ENCODE data around the gene DEF6. TPM values are rescaled to one million over a fixed set of nuclear protein-coding genes. Genes with fewer than 3 reads are reported as not detected.
"Not testable (repeated sequence)": the region's sequence is repeated elsewhere in the genome, so short reads cannot be mapped to it uniquely, and the experiment has no call there.

DEF6 gene
- total RNA-seq, 2 experiments from 2014 or later = 153 to 194 TPM

DNA sequence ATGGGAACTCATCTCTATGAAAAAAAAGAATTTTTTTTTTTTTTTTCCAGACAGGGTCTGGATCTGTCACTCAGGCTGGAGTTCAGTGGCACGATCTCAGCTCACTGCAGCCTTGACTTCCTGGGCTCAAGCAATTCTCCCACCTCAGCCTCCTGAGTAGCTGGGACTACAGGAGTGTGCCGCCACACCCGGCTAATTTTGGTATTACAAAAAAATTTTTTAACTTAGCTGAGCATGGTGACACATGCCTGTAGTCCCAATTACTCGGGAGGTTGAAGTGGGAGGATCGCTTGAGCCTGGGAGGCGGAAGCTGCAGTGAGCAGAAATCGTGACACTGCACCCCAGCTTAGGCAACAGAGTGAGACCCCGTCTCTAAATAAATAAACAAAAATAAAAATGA lies 7.5 kb downstream of the DEF6 start:
- H3K9me3 Mint-ChIP-seq (ENCODE audit: low read depth) = no peaks in the 10 kb centered on the region
- H3K4me1 Mint-ChIP-seq = peaks cover 74% of the 10 kb centered on the region
- H3K27me3 Mint-ChIP-seq = no peaks in the 10 kb centered on the region
- no peak overlapping the region for H3K27ac Mint-ChIP-seq
- peaks cover 44% of the 10 kb centered on the region for H3K36me3 Mint-ChIP-seq
- CTCF ChIA-PET = interaction anchor here (0.6 to 2.4 kb wide), 6 partner anchors 8 to 1040 kb away, joined by 3 to 6 read pairs (median 3); partner anchors contain the start of gene DEF6
- H3K4me3 Mint-ChIP-seq = no peak overlapping the region
- DNase-seq (no peak), ATAC-seq (no peak)

DNA sequence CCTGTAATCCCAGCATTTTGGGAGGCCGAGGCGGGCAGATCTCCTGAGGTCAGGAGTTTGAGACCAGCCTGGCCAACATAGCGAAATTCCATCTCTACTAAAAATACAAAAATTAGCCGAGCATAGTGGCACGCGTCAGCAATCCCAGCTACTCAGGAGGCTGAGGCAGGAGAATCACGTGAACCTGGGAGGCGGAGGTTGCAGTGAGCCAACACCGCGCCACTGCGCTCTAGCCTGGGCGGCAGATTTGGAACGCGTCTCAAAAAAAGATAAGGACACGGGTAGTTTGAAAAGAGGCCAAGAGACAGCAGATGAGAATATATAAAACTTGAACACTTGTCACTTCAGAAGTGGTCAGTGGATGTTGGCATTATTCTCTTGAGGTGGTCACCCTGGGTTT lies 9.5 kb downstream of the DEF6 start:
- H3K27me3 Mint-ChIP-seq; DNase-seq; CTCF ChIA-PET; ATAC-seq; H3K4me3 Mint-ChIP-seq; H3K9me3 Mint-ChIP-seq (ENCODE audit: low read depth): not testable (repeated sequence)
- H3K36me3 Mint-ChIP-seq = peaks cover 48% of the 10 kb centered on the region
- peaks cover 74% of the 10 kb centered on the region for H3K4me1 Mint-ChIP-seq
- peak overlapping the region; percentile 55 for H3K27ac Mint-ChIP-seq

DNA sequence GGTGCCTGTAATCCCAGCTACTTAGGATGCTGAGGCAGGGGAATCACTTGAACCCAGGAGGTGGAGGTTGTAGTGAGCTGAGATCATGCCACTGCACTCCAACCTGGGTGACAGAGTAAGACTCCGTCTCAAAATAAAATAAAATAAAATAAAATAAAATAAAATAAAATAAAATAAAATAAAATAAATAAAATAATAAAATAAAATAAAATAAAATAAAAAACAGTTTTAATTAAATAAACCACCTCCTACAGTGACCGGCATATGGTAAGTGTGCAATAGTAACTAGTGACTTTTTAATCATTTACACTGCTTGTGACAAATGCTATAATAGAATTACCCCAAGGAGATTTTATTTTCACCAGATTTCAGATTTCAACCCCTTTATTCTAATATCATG lies 10.9 kb downstream of the DEF6 start:
- H3K36me3 Mint-ChIP-seq = peaks cover 53% of the 10 kb centered on the region
- CTCF ChIA-PET = interaction anchor here (1.1 to 5.3 kb wide), 4 partner anchors 10 to 33 kb away, joined by 3 to 69 read pairs (median 6); partner anchors contain the start of genes DEF6 and PPARD
- H3K27ac Mint-ChIP-seq = peak overlapping the region; percentile 80
- not testable (repeated sequence) for DNase-seq; H3K9me3 Mint-ChIP-seq (ENCODE audit: low read depth); H3K4me3 Mint-ChIP-seq; ATAC-seq; H3K27me3 Mint-ChIP-seq
- peaks cover 72% of the 10 kb centered on the region for H3K4me1 Mint-ChIP-seq

DNA sequence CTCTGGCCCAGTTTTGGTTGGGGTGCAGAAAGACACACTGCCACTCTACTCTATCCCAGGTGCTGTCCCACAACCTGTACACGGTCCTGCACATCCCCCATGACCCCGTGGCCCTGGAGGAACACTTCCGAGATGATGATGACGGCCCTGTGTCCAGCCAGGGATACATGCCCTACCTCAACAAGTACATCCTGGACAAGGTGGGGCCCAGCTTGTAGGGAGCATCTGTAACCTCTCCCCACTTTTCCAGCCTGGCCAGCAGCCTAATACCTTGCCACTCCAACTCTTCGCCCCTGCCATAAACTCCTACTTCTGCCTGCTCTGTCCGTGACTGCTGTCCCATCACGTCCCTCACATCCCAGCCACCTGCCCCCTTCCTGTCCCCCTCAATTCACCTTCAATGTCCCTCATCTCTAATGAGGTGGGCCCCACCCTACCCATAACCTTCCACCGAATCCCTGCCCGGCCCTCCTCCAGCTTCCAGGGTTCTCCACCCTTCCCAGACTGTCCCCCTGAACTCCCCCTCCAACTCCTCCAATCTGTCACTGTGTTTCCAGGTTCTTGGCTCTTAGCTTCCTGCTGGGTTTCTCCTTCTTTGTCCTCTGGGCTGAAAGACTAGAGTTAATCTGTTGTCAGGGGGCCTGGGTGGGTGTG lies 12.1 kb downstream of the DEF6 start:
- no peak for ATAC-seq
- DNase-seq = no peak
- CTCF ChIA-PET = interaction anchor here (0.6 to 5.3 kb wide), 7 partner anchors 11 to 353 kb away, joined by 3 to 69 read pairs (median 5); partner anchors contain the start of genes DEF6 and PPARD
- Mint-ChIP-seq H3K9me3 (ENCODE audit: low read depth) (no peaks in the 10 kb centered on the region), H3K36me3 (peaks cover 55% of the 10 kb centered on the region), H3K4me1 (peaks cover 70% of the 10 kb centered on the region), H3K4me3 (peak overlapping the region; percentile 62), H3K27me3 (no peaks in the 10 kb centered on the region), H3K27ac (peak overlapping the region; percentile 97)

DNA sequence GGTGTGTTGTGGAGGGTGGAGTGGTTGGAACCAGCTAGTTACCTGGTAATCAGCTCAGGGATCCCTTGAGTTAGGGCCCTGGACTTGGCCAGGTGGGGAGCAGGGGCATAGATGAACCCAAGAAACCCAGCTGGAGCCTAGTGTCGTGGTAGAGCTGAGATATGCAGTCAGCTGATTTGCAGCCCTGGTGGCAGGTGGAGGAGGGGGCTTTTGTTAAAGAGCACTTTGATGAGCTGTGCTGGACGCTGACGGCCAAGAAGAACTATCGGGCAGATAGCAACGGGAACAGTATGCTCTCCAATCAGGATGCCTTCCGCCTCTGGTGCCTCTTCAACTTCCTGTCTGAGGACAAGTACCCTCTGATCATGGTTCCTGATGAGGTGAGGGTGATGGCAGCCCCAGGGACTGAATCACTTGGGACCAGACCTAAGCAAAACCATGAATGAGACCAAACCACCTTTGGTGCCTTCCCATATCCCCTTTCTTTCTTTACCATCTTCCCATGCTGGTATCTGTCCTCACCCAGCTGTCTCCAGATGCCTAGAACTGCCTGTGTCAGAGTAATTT lies 12.7 kb downstream of the DEF6 start:
- Mint-ChIP-seq H3K4me3 (peak overlapping the region; percentile 62), H3K27ac (peak overlapping the region; percentile 97), H3K9me3 (ENCODE audit: low read depth) (no peaks in the 10 kb centered on the region), H3K36me3 (peaks cover 60% of the 10 kb centered on the region), H3K4me1 (peaks cover 74% of the 10 kb centered on the region), H3K27me3 (no peaks in the 10 kb centered on the region)
- DNase-seq (no peak), ATAC-seq (peak; percentile 32)
- CTCF ChIA-PET = interaction anchor here (0.6 to 5.3 kb wide), 6 partner anchors 7 to 352 kb away, joined by 4 to 69 read pairs (median 7); partner anchors contain the start of gene DEF6

DNA sequence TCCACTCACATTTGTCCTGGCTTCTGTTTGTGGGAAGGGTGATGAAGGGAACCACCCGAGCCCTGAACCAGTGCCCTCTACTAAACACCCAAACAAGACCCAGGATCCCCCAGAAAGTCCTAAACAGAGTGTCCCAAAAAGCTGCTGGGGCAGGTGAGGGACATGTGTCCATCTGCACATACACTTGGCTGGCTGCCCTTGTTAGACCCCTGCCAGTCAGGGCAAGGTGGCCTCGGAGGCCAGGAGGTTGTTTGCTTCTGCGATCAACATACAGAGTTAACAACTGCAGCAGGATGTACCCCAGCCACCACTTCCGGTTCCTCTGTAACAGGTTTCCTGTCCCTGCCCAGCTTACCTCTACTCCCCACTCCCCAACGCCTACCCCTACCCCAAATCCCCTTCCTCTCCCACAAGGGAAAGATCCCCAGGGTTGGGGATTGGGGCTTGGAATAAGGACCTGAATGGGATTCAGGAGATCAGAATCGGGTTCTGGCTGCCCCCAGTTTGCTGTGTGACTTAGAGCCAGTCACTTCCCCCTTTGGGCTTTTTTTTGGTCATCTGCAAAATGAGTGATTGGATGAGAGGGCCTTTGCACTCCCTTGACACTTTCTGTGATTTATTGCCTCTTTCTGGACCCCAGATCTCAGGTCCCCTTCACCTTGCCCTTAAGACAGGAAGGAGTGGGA lies 13.9 kb downstream of the DEF6 start:
- Mint-ChIP-seq H3K27ac (peak overlapping the region; percentile 97), H3K36me3 (peaks cover 66% of the 10 kb centered on the region), H3K27me3 (no peaks in the 10 kb centered on the region), H3K4me1 (peaks cover 75% of the 10 kb centered on the region), H3K9me3 (ENCODE audit: low read depth) (no peaks in the 10 kb centered on the region), H3K4me3 (peak overlapping the region; percentile 62)
- peak; percentile 82 for DNase-seq
- CTCF ChIA-PET = interaction anchor here (1.1 to 5.3 kb wide), 9 partner anchors 9 to 140 kb away, joined by 3 to 69 read pairs (median 5); partner anchors contain the start of genes DEF6, FANCE and PPARD
- ATAC-seq = peak; percentile 88

DNA sequence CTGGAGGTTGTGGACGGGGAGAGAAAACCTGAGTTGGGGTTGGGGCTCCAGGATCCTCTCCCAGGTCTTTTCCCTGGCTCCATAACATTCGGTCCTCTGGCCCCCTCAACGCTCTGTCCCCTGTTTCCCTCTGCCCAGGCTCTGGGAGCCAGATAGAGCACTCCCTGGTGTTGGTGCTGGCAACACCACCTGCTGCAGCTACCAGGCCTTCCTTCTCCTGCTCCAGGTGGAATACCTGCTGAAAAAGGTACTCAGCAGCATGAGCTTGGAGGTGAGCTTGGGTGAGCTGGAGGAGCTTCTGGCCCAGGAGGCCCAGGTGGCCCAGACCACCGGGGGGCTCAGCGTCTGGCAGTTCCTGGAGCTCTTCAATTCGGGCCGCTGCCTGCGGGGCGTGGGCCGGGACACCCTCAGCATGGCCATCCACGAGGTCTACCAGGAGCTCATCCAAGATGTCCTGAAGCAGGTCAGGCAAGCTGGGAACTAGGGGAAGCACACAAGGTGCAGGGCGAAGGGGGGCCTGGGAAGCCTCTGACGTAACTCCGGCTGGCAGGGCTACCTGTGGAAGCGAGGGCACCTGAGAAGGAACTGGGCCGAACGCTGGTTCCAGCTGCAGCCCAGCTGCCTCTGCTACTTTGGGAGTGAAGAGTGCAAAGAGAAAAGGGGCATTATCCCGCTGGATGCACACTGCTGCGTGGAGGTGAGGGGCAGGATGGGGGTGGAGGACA lies 14.6 kb downstream of the DEF6 start:
- H3K9me3 Mint-ChIP-seq (ENCODE audit: low read depth) = no peaks in the 10 kb centered on the region
- H3K4me1 Mint-ChIP-seq = peaks cover 70% of the 10 kb centered on the region

DNA sequence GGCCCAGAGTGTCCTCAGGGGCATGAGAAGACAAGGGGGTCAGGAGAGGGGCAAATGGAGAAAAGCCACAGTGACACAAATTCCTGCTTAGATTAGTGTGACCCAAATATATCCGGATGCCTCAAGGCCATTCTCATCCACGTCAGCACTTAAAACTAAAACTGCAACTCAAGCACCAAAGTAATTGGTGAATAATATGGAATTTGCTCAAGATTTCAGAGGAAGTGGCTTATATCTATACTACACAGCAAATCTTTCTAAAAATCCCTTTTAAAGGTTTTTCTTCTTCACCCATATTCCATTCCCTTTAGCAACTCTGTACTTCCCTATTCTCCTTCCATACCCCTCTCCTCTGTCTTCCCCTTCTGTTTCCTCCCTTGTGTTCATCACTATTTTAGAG lies 15.2 kb downstream of the DEF6 start:
- H3K9me3 Mint-ChIP-seq (ENCODE audit: low read depth) = no peaks in the 10 kb centered on the region
- CTCF ChIA-PET = interaction anchor here (1.4 to 5.3 kb wide), 6 partner anchors 10 to 138 kb away, joined by 3 to 69 read pairs (median 6); partner anchors contain the start of genes DEF6, FANCE and PPARD
- no peak overlapping the region for H3K4me3 Mint-ChIP-seq

More for the DNA sequence above, 14.6 kb downstream of the DEF6 start:
- Mint-ChIP-seq H3K27ac (peak overlapping the region; percentile 97), H3K4me3 (peak overlapping the region; percentile 62), H3K27me3 (no peaks in the 10 kb centered on the region), H3K36me3 (peaks cover 67% of the 10 kb centered on the region)
- DNase-seq (no peak), ATAC-seq (peak; percentile 3)
- CTCF ChIA-PET = interaction anchor here (1.1 to 5.3 kb wide), 8 partner anchors 9 to 139 kb away, joined by 3 to 69 read pairs (median 4); partner anchors contain the start of genes DEF6, FANCE and PPARD

DNA sequence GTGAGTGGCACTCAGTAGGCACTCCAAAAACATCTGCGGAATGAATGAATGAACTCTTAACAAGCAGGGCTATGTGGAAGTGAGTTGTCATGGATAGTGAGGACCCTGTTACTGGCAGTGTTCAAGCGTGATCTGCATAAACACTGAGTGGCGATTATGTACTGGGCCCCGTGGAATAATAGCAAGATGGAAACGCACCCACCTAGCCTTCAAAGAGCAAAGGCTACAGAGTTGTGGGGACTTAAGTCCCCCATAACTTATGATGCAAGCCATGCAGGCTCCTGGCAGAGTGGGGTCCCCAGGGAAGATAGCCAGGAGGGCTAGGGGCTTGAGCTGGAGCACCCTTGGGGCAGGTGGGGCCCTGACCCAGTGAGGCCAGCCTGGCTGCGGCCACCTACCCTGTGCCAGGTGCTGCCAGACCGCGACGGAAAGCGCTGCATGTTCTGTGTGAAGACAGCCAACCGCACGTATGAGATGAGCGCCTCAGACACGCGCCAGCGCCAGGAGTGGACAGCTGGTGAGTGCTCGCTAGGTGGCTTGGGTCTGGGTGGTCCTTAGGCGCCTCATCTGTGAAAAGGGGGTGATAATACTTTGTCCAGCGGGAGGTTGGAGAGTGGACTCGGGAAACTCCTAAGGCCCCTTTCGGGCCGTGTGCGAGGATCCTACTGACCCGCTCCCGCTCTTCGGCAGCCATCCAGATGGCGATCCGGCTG lies 20.0 kb downstream of the DEF6 start:
- peaks cover 27% of the 10 kb centered on the region for H3K4me1 Mint-ChIP-seq
- peaks cover 80% of the 10 kb centered on the region for H3K36me3 Mint-ChIP-seq
- DNase-seq (no peak), ATAC-seq (no peak)
- no peak overlapping the region for H3K4me3 Mint-ChIP-seq
- H3K27me3 Mint-ChIP-seq = no peaks in the 10 kb centered on the region
- CTCF ChIA-PET = interaction anchor here (0.8 to 3.5 kb wide), 5 partner anchors 11 to 132 kb away, joined by 3 to 19 read pairs (median 3); partner anchors contain the start of gene DEF6
- H3K9me3 Mint-ChIP-seq (ENCODE audit: low read depth) = no peaks in the 10 kb centered on the region
- no peak overlapping the region for H3K27ac Mint-ChIP-seq

More for the DNA sequence above, 15.2 kb downstream of the DEF6 start:
- Mint-ChIP-seq H3K36me3 (peaks cover 73% of the 10 kb centered on the region), H3K27ac (peak overlapping the region; percentile 97), H3K27me3 (no peaks in the 10 kb centered on the region), H3K4me1 (peaks cover 69% of the 10 kb centered on the region)
- ATAC-seq (no peak), DNase-seq (no peak)

DNA sequence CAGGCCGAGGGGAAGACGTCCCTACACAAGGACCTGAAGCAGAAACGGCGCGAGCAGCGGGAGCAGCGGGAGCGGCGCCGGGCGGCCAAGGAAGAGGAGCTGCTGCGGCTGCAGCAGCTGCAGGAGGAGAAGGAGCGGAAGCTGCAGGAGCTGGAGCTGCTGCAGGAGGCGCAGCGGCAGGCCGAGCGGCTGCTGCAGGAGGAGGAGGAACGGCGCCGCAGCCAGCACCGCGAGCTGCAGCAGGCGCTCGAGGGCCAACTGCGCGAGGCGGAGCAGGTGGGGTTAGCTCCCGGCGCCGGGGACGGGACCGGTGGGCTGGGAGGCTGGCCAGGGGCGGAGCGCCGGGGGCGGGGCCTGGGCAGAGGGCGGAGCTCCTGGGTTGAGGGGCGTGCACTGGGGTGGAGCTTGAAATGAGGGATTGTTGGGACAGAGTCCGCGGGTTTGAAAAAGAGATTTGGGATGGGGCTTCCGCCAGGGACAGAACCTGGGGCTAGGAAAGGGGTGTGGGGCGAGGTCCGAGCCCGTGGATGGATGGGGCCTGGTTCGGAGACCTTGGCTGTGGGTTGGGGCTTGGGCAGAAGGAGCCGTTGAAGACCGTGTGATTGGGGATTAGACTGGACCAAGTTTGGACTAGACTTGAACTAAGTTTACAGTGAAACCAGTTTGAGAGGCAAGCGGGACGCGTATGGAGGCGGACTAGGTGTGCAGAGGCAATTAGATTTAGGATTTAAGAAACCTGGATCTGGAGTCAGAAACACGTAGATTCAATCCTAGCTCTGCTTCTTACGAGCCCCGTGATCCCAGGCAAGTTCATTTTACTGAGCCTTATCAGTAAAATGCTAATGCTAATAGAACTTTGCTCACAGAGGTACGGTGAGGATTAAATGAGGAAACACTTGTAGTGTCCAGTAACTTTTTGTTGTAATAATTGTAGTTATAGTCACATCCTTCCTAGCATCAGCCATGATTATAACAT lies 20.9 kb downstream of the DEF6 start:
- Mint-ChIP-seq H3K36me3 (peaks cover 81% of the 10 kb centered on the region), H3K9me3 (ENCODE audit: low read depth) (no peaks in the 10 kb centered on the region), H3K27ac (no peak overlapping the region), H3K4me1 (peaks cover 21% of the 10 kb centered on the region), H3K4me3 (no peak overlapping the region), H3K27me3 (no peaks in the 10 kb centered on the region)
- no peak for ATAC-seq
- no peak for DNase-seq
- CTCF ChIA-PET = interaction anchor here (0.8 to 3.5 kb wide), 5 partner anchors 10 to 22 kb away, joined by 3 to 19 read pairs (median 3); partner anchors contain the start of gene DEF6

DNA sequence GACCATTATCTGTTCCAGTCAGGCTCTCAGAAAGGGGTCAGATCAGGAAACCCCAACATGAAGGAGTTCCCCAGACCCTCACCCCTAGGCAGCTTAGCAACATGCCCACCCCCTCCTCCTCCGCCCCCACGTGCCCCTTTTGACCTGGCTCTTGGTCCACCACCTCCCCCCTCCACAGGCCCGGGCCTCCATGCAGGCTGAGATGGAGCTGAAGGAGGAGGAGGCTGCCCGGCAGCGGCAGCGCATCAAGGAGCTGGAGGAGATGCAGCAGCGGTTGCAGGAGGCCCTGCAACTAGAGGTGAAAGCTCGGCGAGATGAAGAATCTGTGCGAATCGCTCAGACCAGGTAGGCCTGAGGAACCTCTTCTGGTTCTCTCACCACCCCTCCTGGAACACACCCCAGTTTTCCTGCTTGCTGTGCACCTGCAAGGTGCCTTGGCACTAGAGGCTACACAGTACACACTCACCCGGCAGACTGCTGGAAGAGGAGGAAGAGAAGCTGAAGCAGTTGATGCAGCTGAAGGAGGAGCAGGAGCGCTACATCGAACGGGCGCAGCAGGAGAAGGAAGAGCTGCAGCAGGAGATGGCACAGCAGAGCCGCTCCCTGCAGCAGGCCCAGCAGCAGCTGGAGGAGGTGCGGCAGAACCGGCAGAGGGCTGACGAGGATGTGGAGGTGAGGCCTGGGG lies 21.9 kb downstream of the DEF6 start:
- no peak overlapping the region for H3K27ac Mint-ChIP-seq
- peaks cover 75% of the 10 kb centered on the region for H3K36me3 Mint-ChIP-seq
- CTCF ChIA-PET = interaction anchor here (0.9 to 3.5 kb wide), 4 partner anchors 10 to 23 kb away, joined by 3 to 19 read pairs (median 3); partner anchors contain the start of gene DEF6
- no peak for DNase-seq
- no peaks in the 10 kb centered on the region for H3K9me3 Mint-ChIP-seq (ENCODE audit: low read depth)
- H3K4me1 Mint-ChIP-seq = peaks cover 15% of the 10 kb centered on the region
- no peak overlapping the region for H3K4me3 Mint-ChIP-seq
- ATAC-seq = no peak
- no peaks in the 10 kb centered on the region for H3K27me3 Mint-ChIP-seq
